ENCODE measurements around the gene ADI1. TPM values are rescaled to one million over a fixed set of nuclear protein-coding genes. Genes with fewer than 3 reads are reported as not detected.

Gene ADI1
- total RNA-seq, 1 donor from 2014 or later = 40.9 TPM

DNA sequence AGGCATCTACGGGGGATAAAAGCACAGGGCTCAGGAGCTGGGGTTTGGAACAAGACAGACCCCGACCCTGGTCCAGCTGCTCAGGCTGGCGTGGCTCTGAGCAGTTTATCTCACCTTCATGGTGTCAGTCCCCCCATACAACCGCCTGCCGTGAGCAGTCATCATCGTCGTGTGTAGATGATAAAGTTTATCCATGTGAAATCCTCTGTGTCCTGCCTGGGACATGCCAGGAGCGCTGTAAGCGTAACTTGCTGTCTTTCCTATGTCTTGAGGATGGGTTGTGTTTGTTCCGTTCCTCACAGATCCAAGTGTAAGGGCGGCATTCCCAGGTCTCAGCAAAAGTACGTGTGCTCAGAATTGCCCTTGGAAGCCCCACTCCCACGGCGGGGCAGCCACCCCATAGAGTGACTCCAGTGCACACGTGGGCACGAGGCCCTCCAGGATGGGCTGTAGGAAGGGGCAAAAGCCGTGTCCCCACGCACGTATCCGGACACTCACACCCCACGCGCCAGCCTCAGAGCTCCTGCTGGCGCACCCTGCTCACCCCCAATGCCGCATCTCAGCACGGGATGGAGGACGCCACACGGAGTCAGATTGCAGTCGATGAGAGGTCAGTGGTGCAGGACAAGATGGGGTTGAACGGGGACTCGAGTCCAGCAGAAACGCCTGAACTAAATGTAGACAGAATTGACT is 50.9 kb downstream of the ADI1 start:
- H3K9me3 ChIP-seq = no peaks in the 10 kb centered on the region
- H3K27ac ChIP-seq = peak overlapping the region; percentile 90 to 91
- no peaks in the 10 kb centered on the region for H3K27me3 ChIP-seq
- intact Hi-C loops (cut with DNase I) = loop anchor here (10.0 kb wide), 1 partner anchor 1814 kb away; no protein-coding TSS in a partner anchor
- H3K4me1 ChIP-seq = peaks cover 2 to 28% of the 10 kb centered on the region in 2 donors
- no peak overlapping the region for H3K4me3 ChIP-seq
- TF ChIP-seq, protein P1, sequence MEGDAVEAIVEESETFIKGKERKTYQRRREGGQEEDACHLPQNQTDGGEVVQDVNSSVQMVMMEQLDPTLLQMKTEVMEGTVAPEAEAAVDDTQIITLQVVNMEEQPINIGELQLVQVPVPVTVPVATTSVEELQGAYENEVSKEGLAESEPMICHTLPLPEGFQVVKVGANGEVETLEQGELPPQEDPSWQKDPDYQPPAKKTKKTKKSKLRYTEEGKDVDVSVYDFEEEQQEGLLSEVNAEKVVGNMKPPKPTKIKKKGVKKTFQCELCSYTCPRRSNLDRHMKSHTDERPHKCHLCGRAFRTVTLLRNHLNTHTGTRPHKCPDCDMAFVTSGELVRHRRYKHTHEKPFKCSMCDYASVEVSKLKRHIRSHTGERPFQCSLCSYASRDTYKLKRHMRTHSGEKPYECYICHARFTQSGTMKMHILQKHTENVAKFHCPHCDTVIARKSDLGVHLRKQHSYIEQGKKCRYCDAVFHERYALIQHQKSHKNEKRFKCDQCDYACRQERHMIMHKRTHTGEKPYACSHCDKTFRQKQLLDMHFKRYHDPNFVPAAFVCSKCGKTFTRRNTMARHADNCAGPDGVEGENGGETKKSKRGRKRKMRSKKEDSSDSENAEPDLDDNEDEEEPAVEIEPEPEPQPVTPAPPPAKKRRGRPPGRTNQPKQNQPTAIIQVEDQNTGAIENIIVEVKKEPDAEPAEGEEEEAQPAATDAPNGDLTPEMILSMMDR (IDR thresholded peaks at IDR 0.05) = no peak
- DNase-seq (ENCODE audit: low spot score in 2 of 2) = no peak
- peaks cover 32 to 55% of the 10 kb centered on the region in 2 donors for H3K36me3 ChIP-seq

DNA sequence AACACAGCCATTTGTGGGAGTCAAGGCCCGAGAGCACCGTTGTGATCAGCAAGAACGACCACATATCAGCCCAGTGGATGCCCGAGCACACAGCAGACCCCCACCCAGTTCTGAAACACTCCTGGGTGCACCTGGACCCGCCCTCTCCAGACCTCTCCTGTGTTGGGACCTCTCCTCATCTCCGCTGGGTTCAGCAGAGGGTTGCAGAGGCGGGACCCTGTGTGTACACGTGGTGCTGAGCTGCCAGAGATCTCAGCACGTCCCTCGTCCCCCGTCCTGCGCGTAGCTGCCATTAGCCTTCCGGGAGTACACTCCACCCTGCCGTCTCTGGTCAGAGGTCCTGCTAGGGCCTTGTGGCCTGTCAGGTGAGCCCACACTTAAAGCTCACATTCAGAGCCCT is 51.7 kb downstream of the ADI1 start:
- Histone ChIP-seq H3K27ac (peak overlapping the region; percentile 90 to 91), H3K4me1 (peaks cover 3 to 28% of the 10 kb centered on the region in 2 donors), H3K9me3 (no peaks in the 10 kb centered on the region), H3K36me3 (peaks cover 32 to 50% of the 10 kb centered on the region in 2 donors), H3K4me3 (no peak overlapping the region), H3K27me3 (no peaks in the 10 kb centered on the region)
- intact Hi-C loops (cut with DNase I) = loop anchor here (10.0 kb wide), 1 partner anchor 1813 kb away; no protein-coding TSS in a partner anchor
- TF ChIP-seq, protein P1 (IDR thresholded peaks at IDR 0.05) = no peak
- DNase-seq (ENCODE audit: low spot score in 2 of 2) = no peak

DNA sequence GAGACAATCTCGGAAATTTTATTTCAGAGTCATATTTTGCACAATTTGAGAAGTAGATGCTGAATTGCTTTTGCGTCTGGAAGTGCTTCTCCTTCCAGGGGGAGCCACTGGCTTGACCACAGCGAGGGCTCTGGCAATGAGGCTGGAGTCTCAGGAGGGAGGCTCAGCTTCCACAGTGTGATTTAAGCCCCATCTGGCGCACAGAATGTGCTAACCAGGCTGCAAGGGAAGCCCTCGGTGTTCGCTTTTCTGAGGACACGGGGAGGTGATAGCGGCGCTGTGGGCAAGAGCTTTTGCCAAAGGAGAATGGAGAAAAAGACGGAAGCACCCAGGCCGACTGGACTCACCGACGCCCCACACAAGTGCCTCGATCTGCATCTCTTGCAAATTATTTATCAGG is 52.4 kb downstream of the ADI1 start:
- peak overlapping the region; percentile 79 to 90 for H3K27ac ChIP-seq
- DNase-seq (ENCODE audit: low spot score in 2 of 2) = no peak
- TF ChIP-seq, protein P1 (IDR thresholded peaks at IDR 0.05) = no peak
- peaks cover 5 to 28% of the 10 kb centered on the region in 2 donors for H3K4me1 ChIP-seq
- no peaks in the 10 kb centered on the region for H3K27me3 ChIP-seq
- no peak overlapping the region for H3K4me3 ChIP-seq
- intact Hi-C loops (cut with DNase I) = loop anchor here (10.0 kb wide), 1 partner anchor 1812 kb away; no protein-coding TSS in a partner anchor
- no peaks in the 10 kb centered on the region for H3K9me3 ChIP-seq
- peaks cover 30 to 45% of the 10 kb centered on the region in 2 donors for H3K36me3 ChIP-seq

DNA sequence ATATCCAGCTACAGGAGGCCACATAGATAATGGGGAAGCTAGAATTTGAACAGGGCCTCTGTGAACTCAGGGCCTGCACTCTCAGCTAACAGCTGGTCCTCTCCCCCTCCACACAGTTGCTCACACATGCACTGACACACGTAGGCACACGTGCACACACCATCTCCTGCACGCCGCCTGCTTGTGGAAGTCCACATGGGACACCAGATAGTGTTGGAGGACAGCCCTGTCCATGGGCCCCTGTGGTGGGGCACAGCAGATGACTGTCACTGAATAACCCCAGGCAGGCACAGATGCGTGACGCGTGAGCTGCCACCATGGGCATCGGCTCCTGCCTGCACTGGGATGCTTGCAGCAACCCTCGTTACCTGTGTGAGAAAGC is 52.9 kb downstream of the ADI1 start:
- intact Hi-C loops (cut with DNase I) = loop anchor here (10.0 kb wide), 1 partner anchor 1812 kb away; no protein-coding TSS in a partner anchor
- Histone ChIP-seq H3K4me3 (no peak overlapping the region), H3K4me1 (peaks cover 7 to 29% of the 10 kb centered on the region in 2 donors), H3K36me3 (peaks cover 30 to 45% of the 10 kb centered on the region in 2 donors), H3K9me3 (no peaks in the 10 kb centered on the region), H3K27me3 (no peaks in the 10 kb centered on the region), H3K27ac (peak overlapping the region; percentile 79 to 90)
- no peak for DNase-seq (ENCODE audit: low spot score in 2 of 2)
- TF ChIP-seq, protein P1 (IDR thresholded peaks at IDR 0.05) = no peak

DNA sequence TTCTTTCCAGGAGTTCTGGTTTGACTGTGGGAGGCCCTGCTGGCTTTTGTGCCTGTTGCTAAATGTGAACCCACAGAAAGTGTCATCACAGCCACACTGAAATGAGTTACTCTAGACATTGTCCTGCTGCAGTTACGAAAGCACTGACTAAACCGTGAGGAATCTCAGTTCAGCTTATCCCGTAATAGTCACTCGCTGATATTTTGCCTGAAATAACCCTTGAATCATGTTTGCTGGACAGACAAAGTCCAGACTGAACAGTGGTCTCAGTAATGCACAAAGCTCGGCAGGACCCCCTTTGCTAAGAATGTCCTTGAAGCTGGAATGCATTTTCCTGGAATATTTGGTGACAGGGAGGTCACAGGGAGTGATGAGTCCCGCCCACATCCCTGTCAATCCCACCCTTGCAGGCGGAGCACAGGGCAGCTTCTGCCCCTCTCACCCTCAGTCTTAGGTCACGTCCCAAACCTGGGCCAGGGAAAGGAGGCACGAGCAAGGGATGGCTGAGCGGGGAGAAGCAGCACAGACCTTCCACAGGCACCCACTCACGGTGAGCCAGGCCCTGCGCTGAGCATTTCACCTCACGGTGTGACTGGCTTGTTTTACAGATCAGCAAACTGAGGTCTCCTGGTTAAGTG is 53.4 kb downstream of the ADI1 start:
- H3K27me3 ChIP-seq = no peaks in the 10 kb centered on the region
- H3K9me3 ChIP-seq = no peaks in the 10 kb centered on the region
- H3K4me3 ChIP-seq = no peak overlapping the region
- peaks cover 7 to 25% of the 10 kb centered on the region in 2 donors for H3K4me1 ChIP-seq
- TF ChIP-seq, protein P1 (IDR thresholded peaks at IDR 0.05) = no peak
- H3K36me3 ChIP-seq = peaks cover 30 to 45% of the 10 kb centered on the region in 2 donors
- peak in 1 of 2 donors; percentile 77 for DNase-seq (ENCODE audit: low spot score in 2 of 2)
- intact Hi-C loops (cut with DNase I) = loop anchor here (10.0 kb wide), 1 partner anchor 1811 kb away; no protein-coding TSS in a partner anchor
- H3K27ac ChIP-seq = peak overlapping the region; percentile 82 to 90
